ENCODE measurements around the gene NSMCE1. TPM values are rescaled to one million over a fixed set of nuclear protein-coding genes. Genes with fewer than 3 reads are reported as not detected.

NSMCE1 gene
- total RNA-seq, 2 donors from 2014 or later = 44.4 to 44.7 TPM

GRCh38 chr16:27195076-27195741 lies 73.4 kb downstream of the NSMCE1 start:
- ATAC-seq (no peak), DNase-seq (no peak)
- intact Hi-C loops (cut with DNase I, micrococcal nuclease) = no loop called here

- no peak for DNase-seq
- no peak for ATAC-seq
- intact Hi-C loops (cut with DNase I, micrococcal nuclease) = no loop called here
Measured at GRCh38 chr16:27193300-27193990, 75.1 kb downstream of the NSMCE1 start.

GRCh38 chr16:27191352-27191924 lies 77.1 kb downstream of the NSMCE1 start:
- intact Hi-C loops (cut with DNase I, micrococcal nuclease) = no loop called here
- ATAC-seq = no peak
- no peak for DNase-seq

GRCh38 chr16:27190316-27190871 lies 78.2 kb downstream of the NSMCE1 start:
- ATAC-seq (no peak), DNase-seq (no peak)
- intact Hi-C loops (cut with DNase I, micrococcal nuclease) = no loop called here

GRCh38 chr16:27189335-27189972 lies 79.1 kb downstream of the NSMCE1 start:
- DNase-seq (peak; percentile 32 to 51), ATAC-seq (peak; percentile 73)
- intact Hi-C loops (cut with DNase I, micrococcal nuclease) = loop anchor here in 1 of 2 donors (10.0 kb wide), 1 partner anchor 105 kb away; no protein-coding TSS in a partner anchor

GRCh38 chr16:27188633-27189032 lies 79.9 kb downstream of the NSMCE1 start:
- DNase-seq (no peak), ATAC-seq (no peak)
- intact Hi-C loops (cut with DNase I, micrococcal nuclease) = loop anchor here in 1 of 2 donors (10.0 kb wide), 1 partner anchor 106 kb away; no protein-coding TSS in a partner anchor

- intact Hi-C loops (cut with DNase I, micrococcal nuclease) = loop anchor here in 1 of 2 donors (10.0 kb wide), 1 partner anchor 109 kb away; no protein-coding TSS in a partner anchor
- DNase-seq = no peak
- no peak for ATAC-seq
Measured at GRCh38 chr16:27185776-27186130, 82.8 kb downstream of the NSMCE1 start.

- ATAC-seq (no peak), DNase-seq (no peak)
- intact Hi-C loops (cut with DNase I, micrococcal nuclease) = loop anchor here in 1 of 2 donors (5.0 to 10.0 kb wide), 2 partner anchors 112 to 189 kb away; no protein-coding TSS in a partner anchor
Measured at GRCh38 chr16:27182906-27183405, 85.6 kb downstream of the NSMCE1 start.

GRCh38 chr16:27181019-27181790 lies 87.4 kb downstream of the NSMCE1 start:
- DNase-seq = no peak
- intact Hi-C loops (cut with DNase I, micrococcal nuclease) = loop anchor here in 1 of 2 donors (5.0 to 10.0 kb wide), 2 partner anchors 114 to 191 kb away; no protein-coding TSS in a partner anchor
- ATAC-seq = peak; percentile 47

- DNase-seq = peak; percentile 84 to 93
- peak; percentile 97 for ATAC-seq
- intact Hi-C loops (cut with DNase I, micrococcal nuclease) = loop anchor here in 1 of 2 donors (5.0 to 10.0 kb wide), 2 partner anchors 115 to 193 kb away; no protein-coding TSS in a partner anchor
Measured at GRCh38 chr16:27179500-27180072, 89.0 kb downstream of the NSMCE1 start.

- DNase-seq (no peak), ATAC-seq (no peak)
- intact Hi-C loops (cut with DNase I, micrococcal nuclease) = no loop called here
Measured at GRCh38 chr16:27177031-27177774, 91.4 kb downstream of the NSMCE1 start.

- no peak for ATAC-seq
- no peak for DNase-seq
- intact Hi-C loops (cut with DNase I, micrococcal nuclease) = no loop called here
Measured at GRCh38 chr16:27175888-27176287, 92.7 kb downstream of the NSMCE1 start.

Other genes starting within 250 kb of the NSMCE1 start
- gene C16orf82, start 201.8 kb downstream of the NSMCE1 start, total RNA-seq = not detected
- gene KDM8, start 65.2 kb downstream of the NSMCE1 start, total RNA-seq = 1 to 10 TPM; 8.8 to 9.6 TPM
- 100 to 1,000 TPM; 118 to 140 TPM for gene IL4R, start 45.2 kb upstream of the NSMCE1 start, total RNA-seq
- gene IL21R, start 133.4 kb upstream of the NSMCE1 start, total RNA-seq = 1 to 10 TPM in 1 of 2 donors, under 1 TPM in 1; 0.40 to 1.0 TPM